Nephron progenitor cell (in vitro differentiated cells): ENCODE data around the gene DOCK11.

Experiments used
- DNase-seq: peaks from one replicate; pipeline ENCODE4 v3.0.0; 2021
- H3K27ac Mint-ChIP-seq: 2 replicates; pipeline ENCODE4 v1.8.0; 2021; ENCODE audit warnings: mild to moderate bottlenecking, moderate library complexity, mixed read lengths
- H3K27me3 Mint-ChIP-seq: 2 replicates; pipeline ENCODE4 v1.8.0; 2021; ENCODE audit warnings: mild to moderate bottlenecking, low read depth, mixed read lengths; ENCODE audit not compliant: poor library complexity
- H3K36me3 Mint-ChIP-seq: 2 replicates; pipeline ENCODE4 v1.8.0; 2021; ENCODE audit warnings: low read depth, mixed read lengths
- H3K4me1 Mint-ChIP-seq: 2 replicates; pipeline ENCODE4 v1.8.0; 2021; ENCODE audit warnings: mixed read lengths
- H3K4me3 Mint-ChIP-seq: 2 replicates; pipeline ENCODE4 v1.8.0; 2021; ENCODE audit warnings: mild to moderate bottlenecking, moderate library complexity, mixed read lengths
- H3K9me3 Mint-ChIP-seq: 2 replicates; pipeline ENCODE4 v1.8.0; 2021; ENCODE audit warnings: mild to moderate bottlenecking, moderate library complexity, mixed read lengths
- CTCF ChIP-seq: fragments of 200-600 bp; sonication (generic); IDR thresholded peaks from 2 replicates; pipeline ENCODE4 v1.5.0; 2021; ENCODE audit warnings: antibody characterized with exemption

DOCK11 gene

GRCh38 chrX:118562582-118563164 lies 67.1 kb downstream of the DOCK11 start:
- Mint-ChIP-seq H3K27ac (no peak overlapping the region), H3K4me1 (peaks cover 14% of the 10 kb centered on the region), H3K4me3 (no peak overlapping the region), H3K9me3 (peaks cover 16% of the 10 kb centered on the region), H3K27me3 (peaks cover 2% of the 10 kb centered on the region), H3K36me3 (peaks cover 26% of the 10 kb centered on the region)
- no peak for DNase-seq
- no peak for TF ChIP-seq CTCF

- Mint-ChIP-seq H3K36me3 (peaks cover 38% of the 10 kb centered on the region), H3K4me1 (peaks cover 14% of the 10 kb centered on the region), H3K27me3 (peaks cover 2% of the 10 kb centered on the region), H3K27ac (no peak overlapping the region), H3K4me3 (no peak overlapping the region), H3K9me3 (peaks cover 21% of the 10 kb centered on the region)
- no peak for DNase-seq
- TF ChIP-seq CTCF: no peak
Observed at GRCh38 chrX:118564498-118564897, 68.9 kb downstream of the DOCK11 start.

- DNase-seq: no peak
- no peak for TF ChIP-seq CTCF
- peaks cover 2% of the 10 kb centered on the region for H3K27me3 Mint-ChIP-seq
- H3K4me1 Mint-ChIP-seq: peaks cover 13% of the 10 kb centered on the region
- peaks cover 28% of the 10 kb centered on the region for H3K9me3 Mint-ChIP-seq
- no peak overlapping the region for H3K4me3 Mint-ChIP-seq
- H3K36me3 Mint-ChIP-seq: peaks cover 49% of the 10 kb centered on the region
- peak overlapping the region; percentile 9 for H3K27ac Mint-ChIP-seq
Observed at GRCh38 chrX:118565853-118566252, 70.2 kb downstream of the DOCK11 start.

- Mint-ChIP-seq H3K27ac (peak overlapping the region; percentile 9), H3K4me1 (peaks cover 11% of the 10 kb centered on the region), H3K9me3 (peaks cover 28% of the 10 kb centered on the region), H3K36me3 (peaks cover 54% of the 10 kb centered on the region), H3K4me3 (no peak overlapping the region), H3K27me3 (peaks cover 2% of the 10 kb centered on the region)
- TF ChIP-seq CTCF: no peak
- no peak for DNase-seq
Observed at GRCh38 chrX:118566359-118566758, 70.7 kb downstream of the DOCK11 start.

GRCh38 chrX:118569676-118570075 lies 74.1 kb downstream of the DOCK11 start:
- peaks cover 9% of the 10 kb centered on the region for H3K4me1 Mint-ChIP-seq
- peaks cover 30% of the 10 kb centered on the region for H3K9me3 Mint-ChIP-seq
- no peak overlapping the region for H3K4me3 Mint-ChIP-seq

More at GRCh38 chrX:118569676-118570075, 74.1 kb downstream of the DOCK11 start:
- peak overlapping the region; percentile 40 for H3K27ac Mint-ChIP-seq
- TF ChIP-seq CTCF: no peak
- H3K36me3 Mint-ChIP-seq: peaks cover 69% of the 10 kb centered on the region
- no peak for DNase-seq
- H3K27me3 Mint-ChIP-seq: no peaks in the 10 kb centered on the region
